DOHH2 (cell line): Measurements from ENCODE around the gene NPY2R.

Experiments used
- EZH2phosphoT487 ChIP-seq: fragments of 200-600 bp; sonication (generic); IDR thresholded peaks from 2 replicates; pipeline ENCODE4 v1.6.1; 2017; ENCODE audit warnings: borderline replicate concordance, mild to moderate bottlenecking, antibody characterized with exemption, low read length, moderate library complexity, mixed read lengths
- TF ChIP-seq, protein P1 (sequence below): fragments of 200-600 bp; sonication (generic); IDR thresholded peaks from one replicate; pipeline ENCODE4 v1.5.1; 2014; ENCODE audit warnings: antibody characterized with exemption, mild to moderate bottlenecking, low read depth, low read length; ENCODE audit not compliant: poor library complexity, severe bottlenecking

DNA sequence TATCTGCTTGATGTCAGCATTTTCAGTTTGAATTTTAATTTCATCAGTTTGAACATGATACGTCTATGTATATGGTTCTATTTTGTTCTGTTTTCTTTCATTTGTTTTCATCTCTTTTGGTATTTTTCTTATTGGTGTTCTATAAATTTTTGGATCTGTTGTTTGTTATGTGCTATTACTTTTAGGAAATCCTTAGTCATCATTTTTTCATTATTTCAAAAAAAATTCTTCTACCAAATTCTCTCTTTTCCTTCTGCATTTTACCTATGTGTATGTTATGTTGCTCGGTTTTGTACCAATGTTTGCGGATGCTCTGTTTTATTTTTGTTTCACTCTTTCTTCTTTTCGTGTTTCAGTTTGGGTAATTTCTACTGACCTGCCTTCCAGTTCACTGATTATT is 32.8 kb downstream of the NPY2R start:
- TF ChIP-seq, protein P1, sequence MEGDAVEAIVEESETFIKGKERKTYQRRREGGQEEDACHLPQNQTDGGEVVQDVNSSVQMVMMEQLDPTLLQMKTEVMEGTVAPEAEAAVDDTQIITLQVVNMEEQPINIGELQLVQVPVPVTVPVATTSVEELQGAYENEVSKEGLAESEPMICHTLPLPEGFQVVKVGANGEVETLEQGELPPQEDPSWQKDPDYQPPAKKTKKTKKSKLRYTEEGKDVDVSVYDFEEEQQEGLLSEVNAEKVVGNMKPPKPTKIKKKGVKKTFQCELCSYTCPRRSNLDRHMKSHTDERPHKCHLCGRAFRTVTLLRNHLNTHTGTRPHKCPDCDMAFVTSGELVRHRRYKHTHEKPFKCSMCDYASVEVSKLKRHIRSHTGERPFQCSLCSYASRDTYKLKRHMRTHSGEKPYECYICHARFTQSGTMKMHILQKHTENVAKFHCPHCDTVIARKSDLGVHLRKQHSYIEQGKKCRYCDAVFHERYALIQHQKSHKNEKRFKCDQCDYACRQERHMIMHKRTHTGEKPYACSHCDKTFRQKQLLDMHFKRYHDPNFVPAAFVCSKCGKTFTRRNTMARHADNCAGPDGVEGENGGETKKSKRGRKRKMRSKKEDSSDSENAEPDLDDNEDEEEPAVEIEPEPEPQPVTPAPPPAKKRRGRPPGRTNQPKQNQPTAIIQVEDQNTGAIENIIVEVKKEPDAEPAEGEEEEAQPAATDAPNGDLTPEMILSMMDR = no peak
- no peak for TF ChIP-seq EZH2phosphoT487
